GM12874 (cell line): ENCODE results near the gene C7orf25.

Experiments used
- TF ChIP-seq, protein P1 (sequence below): IDR thresholded peaks from 2 replicates; pipeline ENCODE4 v1.5.1; 2011; ENCODE audit warnings: low read depth, mild to moderate bottlenecking, control low read depth, low read length, moderate library complexity; ENCODE audit not compliant: insufficient read depth

Gene C7orf25

DNA sequence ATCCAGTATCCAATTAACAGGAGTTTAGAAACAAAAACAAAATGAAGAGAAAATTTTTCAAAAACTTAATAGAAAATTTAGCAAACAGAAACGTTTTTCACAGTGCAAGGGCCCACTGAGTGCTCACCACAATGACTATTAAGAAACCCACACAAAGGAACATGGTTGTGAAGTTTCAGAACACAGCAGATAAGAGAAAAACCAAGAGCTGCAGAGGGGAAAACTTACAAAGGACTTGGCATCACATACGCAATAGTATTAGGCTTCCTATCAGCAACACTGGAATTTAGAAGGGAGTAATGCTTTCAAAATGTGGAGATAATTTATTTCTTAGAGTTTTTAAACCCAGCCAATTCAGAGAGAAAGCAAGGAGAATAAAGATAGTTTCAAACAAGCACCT, 1.7 kb upstream of the C7orf25 start:
- TF ChIP-seq, protein P1, sequence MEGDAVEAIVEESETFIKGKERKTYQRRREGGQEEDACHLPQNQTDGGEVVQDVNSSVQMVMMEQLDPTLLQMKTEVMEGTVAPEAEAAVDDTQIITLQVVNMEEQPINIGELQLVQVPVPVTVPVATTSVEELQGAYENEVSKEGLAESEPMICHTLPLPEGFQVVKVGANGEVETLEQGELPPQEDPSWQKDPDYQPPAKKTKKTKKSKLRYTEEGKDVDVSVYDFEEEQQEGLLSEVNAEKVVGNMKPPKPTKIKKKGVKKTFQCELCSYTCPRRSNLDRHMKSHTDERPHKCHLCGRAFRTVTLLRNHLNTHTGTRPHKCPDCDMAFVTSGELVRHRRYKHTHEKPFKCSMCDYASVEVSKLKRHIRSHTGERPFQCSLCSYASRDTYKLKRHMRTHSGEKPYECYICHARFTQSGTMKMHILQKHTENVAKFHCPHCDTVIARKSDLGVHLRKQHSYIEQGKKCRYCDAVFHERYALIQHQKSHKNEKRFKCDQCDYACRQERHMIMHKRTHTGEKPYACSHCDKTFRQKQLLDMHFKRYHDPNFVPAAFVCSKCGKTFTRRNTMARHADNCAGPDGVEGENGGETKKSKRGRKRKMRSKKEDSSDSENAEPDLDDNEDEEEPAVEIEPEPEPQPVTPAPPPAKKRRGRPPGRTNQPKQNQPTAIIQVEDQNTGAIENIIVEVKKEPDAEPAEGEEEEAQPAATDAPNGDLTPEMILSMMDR: no peak

DNA sequence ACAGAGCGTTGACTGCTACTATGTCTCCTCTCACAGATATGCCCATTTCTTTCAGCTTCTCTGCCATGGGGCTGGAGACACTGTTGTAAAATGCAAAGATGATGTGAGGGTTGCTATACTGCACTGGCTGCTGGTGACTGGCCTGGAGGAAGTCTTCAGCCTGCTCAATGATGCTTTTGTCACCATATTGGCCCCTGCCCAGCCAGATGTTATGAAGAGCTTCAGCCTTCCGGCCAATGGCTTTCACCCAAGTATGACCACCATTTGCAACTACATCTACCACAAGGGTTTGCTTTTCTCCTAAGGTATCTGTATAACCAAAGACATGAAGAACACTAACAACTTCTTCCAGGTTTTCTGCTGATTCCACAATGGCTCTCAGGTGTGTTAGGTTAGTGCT, 1.6 kb downstream of the C7orf25 start:
- TF ChIP-seq, protein P1: no peak

DNA sequence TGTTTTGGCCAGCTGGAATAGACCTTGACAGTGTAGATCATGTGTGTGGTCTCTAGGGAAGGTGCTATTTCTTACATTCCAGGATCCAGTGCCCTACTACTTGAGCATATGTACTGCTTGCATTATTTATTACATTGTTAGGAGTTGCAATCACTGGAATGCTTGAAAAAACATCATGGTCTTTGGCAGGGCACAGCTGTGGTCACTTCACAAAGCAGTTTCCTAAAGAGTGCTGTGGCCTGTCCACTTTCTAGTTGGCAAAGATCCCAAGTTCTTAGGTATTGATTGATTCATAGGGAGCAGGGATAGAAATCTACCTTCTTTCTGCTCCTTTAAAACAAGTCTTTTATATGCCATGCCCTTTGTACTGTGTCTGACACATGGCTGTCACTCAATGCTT, 4.6 kb downstream of the C7orf25 start:
- TF ChIP-seq, protein P1: no peak

DNA sequence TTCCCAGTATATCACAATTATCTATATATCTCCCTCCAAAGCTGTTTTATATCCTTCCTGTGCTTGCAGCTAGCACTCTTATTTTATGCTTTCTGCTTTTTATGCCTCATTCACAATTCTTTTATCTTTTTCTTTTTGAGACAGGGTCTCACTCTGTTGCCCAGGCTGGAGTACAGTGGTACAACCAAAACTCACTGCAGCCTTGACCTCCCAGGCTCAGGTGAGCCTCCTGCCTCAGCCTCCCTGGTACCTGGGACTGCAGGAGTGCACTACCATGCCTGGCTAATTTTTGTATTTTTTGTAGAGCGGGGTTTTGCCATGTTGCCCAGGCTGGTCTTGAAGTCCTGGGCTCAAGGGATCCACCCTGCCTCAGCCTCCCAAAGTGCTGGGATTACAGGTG, 5.7 kb downstream of the C7orf25 start:
- TF ChIP-seq, protein P1: no peak

DNA sequence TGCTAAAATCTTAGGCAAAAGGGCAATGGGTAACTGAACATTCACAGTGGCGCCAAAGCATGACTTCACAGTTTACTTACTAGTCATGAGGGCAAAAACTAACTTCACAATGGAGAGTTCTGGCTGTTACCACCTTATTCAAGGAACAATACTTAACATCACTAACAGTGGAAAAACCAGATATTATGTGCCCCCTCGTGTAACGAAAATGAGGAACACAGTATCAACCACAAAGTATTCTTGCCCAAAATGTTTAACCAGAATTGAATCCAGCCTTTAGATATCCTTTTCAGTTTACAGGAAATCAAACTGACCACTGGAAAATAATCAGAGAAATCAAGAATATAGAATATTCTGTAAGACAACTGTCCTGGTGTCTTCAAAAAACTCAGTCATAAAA, 9.5 kb downstream of the C7orf25 start:
- TF ChIP-seq, protein P1: no peak

DNA sequence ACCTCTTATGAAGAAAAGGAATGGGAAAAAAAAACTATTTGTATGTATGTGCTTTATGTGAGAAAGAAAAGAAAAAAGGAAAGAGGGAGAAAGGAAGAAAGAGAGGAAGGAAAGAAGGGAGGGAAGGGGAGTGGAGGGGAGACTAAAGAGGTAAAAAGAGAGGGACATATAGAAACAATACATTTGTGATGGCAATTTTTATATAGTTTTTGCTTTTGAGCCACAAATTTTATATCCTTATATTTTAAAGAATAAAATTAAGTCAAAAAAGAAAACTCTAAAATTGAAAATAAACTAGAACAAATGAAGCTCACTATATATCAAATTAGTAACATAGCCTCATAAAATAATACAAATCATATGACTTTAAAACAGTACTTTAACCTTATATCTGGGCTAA, 11.0 kb downstream of the C7orf25 start:
- TF ChIP-seq, protein P1: no peak

DNA sequence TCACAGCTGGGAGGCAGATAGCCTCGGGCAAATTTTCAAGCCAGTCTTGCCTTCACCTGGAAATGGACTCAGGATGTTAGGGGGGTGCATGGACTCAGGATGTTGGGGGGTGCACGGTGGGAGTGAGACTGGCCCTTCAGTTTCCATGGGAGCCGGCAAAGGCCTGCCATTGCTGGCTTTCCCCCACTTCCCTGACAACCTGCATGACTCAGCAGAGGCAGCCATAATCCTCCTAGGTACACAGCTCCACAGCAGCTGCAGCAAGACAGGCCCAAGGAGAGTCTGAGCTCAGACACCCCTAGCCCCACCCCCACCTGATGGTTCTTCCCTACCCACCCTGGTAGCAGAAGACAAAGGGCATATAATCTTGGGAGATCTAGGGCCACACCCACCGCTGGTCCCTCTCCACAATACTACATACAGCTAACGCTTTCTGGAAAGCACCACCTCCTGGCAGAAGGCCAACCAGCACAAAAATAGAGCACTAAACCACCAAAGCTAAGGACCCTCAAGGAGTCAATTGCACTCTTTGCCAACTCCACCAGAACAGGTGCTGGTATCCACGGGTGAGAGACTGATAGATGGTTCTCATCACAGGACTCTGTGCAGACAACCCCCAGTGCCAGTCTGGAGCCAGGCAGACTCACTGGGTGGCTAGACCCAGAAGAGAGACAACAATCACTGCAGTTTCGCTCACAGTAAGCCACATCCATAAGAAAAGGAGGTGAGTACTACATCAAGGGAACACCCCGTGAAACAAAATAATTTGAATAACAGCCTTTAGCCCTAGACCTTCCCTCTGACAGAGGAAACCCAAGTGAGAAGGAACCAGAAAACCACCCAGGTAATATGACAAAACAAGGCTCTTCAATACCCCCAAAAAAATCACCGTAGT, 18.3 kb downstream of the C7orf25 start:
- TF ChIP-seq, protein P1: no peak
